GM12891 (cell line): ENCODE data around the gene PEX19. TPM values are rescaled to one million over a fixed set of nuclear protein-coding genes. Genes with fewer than 3 reads are reported as not detected.

ENCODE experiments used
- DNase-seq: peaks from one replicate; pipeline ENCODE4 v3.0.0; 2011; ENCODE audit warnings: low spot score; ENCODE audit not compliant: insufficient read length
- FAIRE-seq: peaks from 2 replicates; lab custom pipeline; 2011; peaks lifted over from hg19 to GRCh38; lab: Jason Lieb, UNC
- PAX5 ChIP-seq: IDR thresholded peaks from 2 replicates; pipeline ENCODE4 v1.6.1; 2011; ENCODE audit warnings: low read length, moderate library complexity, mild to moderate bottlenecking; ENCODE audit not compliant: insufficient read depth, severe bottlenecking
- POLR2A ChIP-seq: IDR thresholded peaks from 2 replicates; pipeline ENCODE4 v1.6.1; 2011; ENCODE audit warnings: low read depth, low read length, control low read depth
- POLR2AphosphoS5 ChIP-seq: IDR thresholded peaks from 2 replicates; pipeline ENCODE4 v1.6.1; 2011; ENCODE audit warnings: low read depth, low read length, control low read depth
- POU2F2 ChIP-seq: IDR thresholded peaks from 2 replicates; pipeline ENCODE4 v1.6.1; 2011; ENCODE audit warnings: low read depth, mild to moderate bottlenecking, control low read depth, low read length, moderate library complexity
- SPI1 ChIP-seq: IDR thresholded peaks from 2 replicates; pipeline ENCODE4 v1.6.1; 2011; ENCODE audit warnings: low read depth, low read length, control low read depth
- TAF1 ChIP-seq: IDR thresholded peaks from 2 replicates; pipeline ENCODE4 v1.6.1; 2011; ENCODE audit warnings: low read depth, low read length, control low read depth
- polyA plus RNA-seq: library from polyadenylated mRNA; unstranded; fragments of >200 nt; gene quantifications from one replicate; pipeline ENCODE4 v1.2.1, GENCODE V29; 2012; ENCODE audit warnings: low read depth, missing spikeins, inconsistent platforms; ENCODE audit not compliant: missing spikeins

Gene PEX19
- 21.8 TPM for polyA plus RNA-seq

GRCh38 chr1:160284782-160285344, at the start of gene PEX19:
PEX19 (minus strand) TSS chr1:160285133; CDS start chr1:160285124, 9 bp downstream.
- peak; percentile 98 for FAIRE-seq
- DNase-seq: peak; percentile 86
- peak; percentile 90 for TF ChIP-seq POLR2AphosphoS5
- TF ChIP-seq POU2F2: peak; percentile 75
- peak; percentile 90 for TF ChIP-seq POLR2A
- peak; percentile 86 for TF ChIP-seq TAF1
- TF ChIP-seq PAX5: no peak
- no peak for TF ChIP-seq SPI1

GRCh38 chr1:160332516-160332915, 47.6 kb upstream of the PEX19 start:
- no peak for FAIRE-seq
- no peak for DNase-seq
- TF ChIP-seq SPI1 (no peak), POLR2A (no peak), TAF1 (no peak), PAX5 (no peak), POU2F2 (no peak), POLR2AphosphoS5 (no peak)

GRCh38 chr1:160330119-160330518, 45.2 kb upstream of the PEX19 start:
- no peak for DNase-seq
- no peak for FAIRE-seq
- TF ChIP-seq POU2F2 (no peak), POLR2A (no peak)

GRCh38 chr1:160328184-160328583, 43.3 kb upstream of the PEX19 start:
- no peak for DNase-seq
- no peak for FAIRE-seq
- no peak for TF ChIP-seq PAX5
- TF ChIP-seq POU2F2: no peak
- no peak for TF ChIP-seq POLR2AphosphoS5
- no peak for TF ChIP-seq SPI1
- TF ChIP-seq TAF1: no peak
- TF ChIP-seq POLR2A: no peak

GRCh38 chr1:160326418-160326817, 41.5 kb upstream of the PEX19 start:
- no peak for DNase-seq
- TF ChIP-seq POLR2A: no peak
- TF ChIP-seq POLR2AphosphoS5: no peak
- TF ChIP-seq PAX5: no peak
- TF ChIP-seq TAF1: no peak
- no peak for TF ChIP-seq POU2F2
- TF ChIP-seq SPI1: no peak
- no peak for FAIRE-seq

GRCh38 chr1:160325252-160325651, 40.3 kb upstream of the PEX19 start:
- TF ChIP-seq POLR2AphosphoS5: no peak
- TF ChIP-seq POLR2A: no peak
- DNase-seq: no peak
- FAIRE-seq: no peak

- FAIRE-seq: no peak
- TF ChIP-seq SPI1 (no peak), PAX5 (no peak), POLR2A (no peak), POU2F2 (no peak), TAF1 (no peak), POLR2AphosphoS5 (no peak)
- DNase-seq: no peak
Measured at GRCh38 chr1:160322831-160323230, 37.9 kb upstream of the PEX19 start.

- no peak for FAIRE-seq
- DNase-seq: no peak
Measured at GRCh38 chr1:160315359-160315758, 30.4 kb upstream of the PEX19 start.

GRCh38 chr1:160309571-160309970, 24.6 kb upstream of the PEX19 start:
- FAIRE-seq: no peak
- no peak for DNase-seq
- TF ChIP-seq POU2F2: no peak
- TF ChIP-seq SPI1: no peak
- TF ChIP-seq TAF1: no peak
- no peak for TF ChIP-seq POLR2A
- TF ChIP-seq PAX5: no peak
- no peak for TF ChIP-seq POLR2AphosphoS5

More at GRCh38 chr1:160315359-160315758, 30.4 kb upstream of the PEX19 start:
- TF ChIP-seq TAF1 (no peak), POU2F2 (no peak), SPI1 (no peak), POLR2A (no peak), PAX5 (no peak), POLR2AphosphoS5 (no peak)

- DNase-seq (no peak), FAIRE-seq (no peak)
- no peak for TF ChIP-seq POU2F2
- no peak for TF ChIP-seq POLR2AphosphoS5
- TF ChIP-seq POLR2A: no peak
Measured at GRCh38 chr1:160309185-160309557, 24.2 kb upstream of the PEX19 start.

GRCh38 chr1:160308451-160309184, 23.7 kb upstream of the PEX19 start:
- DNase-seq: no peak
- TF ChIP-seq SPI1 (no peak), POLR2AphosphoS5 (no peak), TAF1 (no peak), POU2F2 (no peak), POLR2A (no peak), PAX5 (no peak)
- FAIRE-seq: no peak
